Measurements from ENCODE around the gene ABTB2. TPM values are rescaled to one million over a fixed set of nuclear protein-coding genes. Genes with fewer than 3 reads are reported as not detected.

ABTB2 gene
- total RNA-seq, 1 experiment from 2014 or later, result 3.2 TPM

DNA sequence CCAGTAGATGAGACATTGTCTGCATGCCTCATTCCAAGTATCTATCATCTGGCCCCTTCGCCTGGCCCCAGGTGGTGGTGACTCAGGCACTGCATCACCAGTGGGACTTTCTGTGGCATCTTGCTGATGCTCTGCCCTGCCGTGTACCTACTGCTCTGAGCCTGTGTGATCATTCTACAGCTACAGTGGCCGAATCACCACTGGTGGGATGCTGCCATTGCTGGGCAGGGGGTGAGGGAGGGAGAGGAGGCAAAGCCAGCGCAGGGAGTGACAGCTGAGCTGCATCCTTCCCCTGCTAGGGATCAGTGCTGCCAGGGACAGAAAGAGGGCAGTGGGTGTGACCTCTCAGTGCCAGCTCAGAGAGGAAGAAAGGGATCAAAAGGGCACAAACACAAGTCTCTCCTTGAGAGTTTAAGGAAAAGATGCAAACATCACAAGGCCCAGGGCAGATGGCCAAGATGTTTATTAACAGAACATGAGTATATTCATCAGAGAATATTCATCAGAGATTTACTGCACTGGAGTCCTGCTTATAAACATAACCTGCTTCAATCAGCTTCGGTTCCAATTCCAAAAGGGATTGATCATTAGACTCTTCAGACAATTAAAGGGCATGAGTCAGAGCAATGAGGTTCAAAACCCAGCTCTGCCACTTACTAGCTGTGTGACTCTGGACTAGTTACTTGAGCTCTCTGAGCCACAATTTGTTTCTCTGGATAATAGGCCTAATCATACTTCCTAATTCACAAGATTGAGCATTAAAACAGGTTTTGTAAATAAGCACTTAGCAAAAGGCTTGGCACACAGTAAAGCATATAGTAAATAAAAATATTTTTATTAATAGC is 142.6 kb downstream of the ABTB2 start:
- peak; percentile 85 for DNase-seq (ENCODE audit: low read depth)

DNA sequence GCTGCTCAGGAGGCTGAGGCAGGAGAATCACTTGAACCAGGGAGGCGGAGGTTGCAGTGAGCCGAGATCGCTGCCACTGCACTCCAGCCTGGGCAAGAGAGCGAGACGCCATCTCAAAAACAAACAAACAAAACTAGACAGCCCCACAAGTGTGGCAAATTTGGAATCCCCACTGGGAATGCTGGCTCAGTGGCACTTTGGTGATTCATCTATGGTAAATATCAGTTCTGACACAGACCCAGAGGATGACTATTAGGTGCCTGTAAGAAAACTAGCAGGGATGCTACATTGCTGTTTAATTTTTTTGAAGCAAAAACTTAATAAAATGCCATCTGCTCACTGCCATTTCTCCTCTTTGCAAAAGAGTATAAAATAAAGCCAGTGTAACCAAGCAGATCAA is 144.4 kb downstream of the ABTB2 start:
- peak; percentile 63 for DNase-seq (ENCODE audit: low read depth)

DNA sequence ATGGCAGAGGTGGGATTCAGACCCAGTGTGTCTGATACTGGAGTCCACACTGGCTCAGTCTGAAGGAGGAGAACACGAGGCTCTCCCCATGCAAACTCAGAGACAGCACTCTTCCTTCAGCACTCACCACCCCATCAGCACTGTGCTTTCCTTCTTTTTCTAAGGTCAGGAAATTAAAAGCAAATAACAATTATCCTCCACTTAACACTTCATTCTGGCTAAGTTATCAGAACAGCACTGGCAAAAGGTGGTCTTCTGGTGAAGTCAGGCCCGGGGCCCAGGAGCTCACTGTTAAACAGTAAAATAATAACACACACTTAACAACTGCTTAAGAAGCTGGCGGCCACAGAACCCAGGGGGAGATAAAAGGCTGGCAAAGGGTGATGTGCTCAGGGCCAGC is 145.2 kb downstream of the ABTB2 start:
- DNase-seq (ENCODE audit: low read depth), result no peak

DNA sequence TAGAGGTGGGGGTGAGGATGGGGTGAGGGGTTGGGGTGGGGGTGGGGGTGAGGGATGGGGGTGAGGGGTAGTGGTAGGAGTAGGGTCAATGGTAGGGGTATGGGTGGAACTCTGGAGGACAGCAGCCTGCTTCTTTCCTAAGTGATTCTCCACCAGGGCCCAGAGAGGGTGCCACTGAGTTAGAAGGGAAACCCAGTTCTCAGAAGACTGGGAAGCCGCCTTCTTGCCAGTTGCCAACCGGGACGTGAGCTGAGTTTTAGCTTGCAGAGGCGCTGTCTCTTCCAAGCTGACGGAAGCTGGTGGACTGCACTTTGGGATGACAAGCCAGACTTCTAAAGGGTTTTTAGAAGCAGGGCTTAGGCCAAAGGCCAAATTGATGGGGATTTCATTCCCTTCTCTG is 148.0 kb downstream of the ABTB2 start:
- DNase-seq (ENCODE audit: low read depth), result no peak

DNA sequence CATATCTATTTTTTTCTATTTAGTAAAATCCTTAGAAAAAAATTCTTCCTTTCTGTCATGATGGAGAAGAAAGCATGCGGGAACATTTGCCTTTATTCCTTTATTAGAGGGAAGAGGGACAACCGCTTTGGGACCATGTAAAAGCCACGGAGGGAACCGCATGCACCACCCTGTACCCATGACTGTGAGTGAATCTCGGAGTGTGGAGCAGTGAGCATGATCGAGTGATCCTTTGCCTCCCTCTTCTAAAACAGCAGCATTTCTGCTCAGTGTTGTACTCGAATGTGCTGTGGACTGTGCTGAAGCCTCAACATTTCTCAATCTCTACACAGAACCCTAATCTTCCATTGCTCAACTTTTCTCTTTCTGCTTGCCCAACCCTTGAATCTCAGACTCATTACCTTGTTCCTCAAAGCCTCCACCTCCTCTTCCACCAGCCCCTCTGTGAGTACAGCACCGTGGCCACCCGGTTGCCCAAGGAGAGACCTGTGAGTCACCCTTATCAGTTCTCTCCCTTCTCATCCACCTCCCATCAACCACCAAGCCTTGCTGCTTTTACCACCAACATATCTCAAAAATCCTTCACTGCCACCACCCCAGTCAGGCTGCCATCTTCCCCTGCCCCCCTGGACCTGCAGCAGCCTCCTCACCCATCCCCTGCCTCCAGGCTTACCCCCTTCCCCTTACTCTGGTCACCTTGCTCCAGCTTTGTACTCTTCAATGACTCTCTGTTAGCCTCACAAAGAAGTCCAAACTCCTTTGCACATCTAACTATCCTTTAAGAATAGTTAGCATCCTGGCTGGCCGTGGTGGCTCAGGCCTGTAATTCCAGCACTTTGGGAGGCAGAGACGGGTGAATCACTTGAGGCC is 149.3 kb downstream of the ABTB2 start:
- DNase-seq (ENCODE audit: low read depth), result peak; percentile 64

DNA sequence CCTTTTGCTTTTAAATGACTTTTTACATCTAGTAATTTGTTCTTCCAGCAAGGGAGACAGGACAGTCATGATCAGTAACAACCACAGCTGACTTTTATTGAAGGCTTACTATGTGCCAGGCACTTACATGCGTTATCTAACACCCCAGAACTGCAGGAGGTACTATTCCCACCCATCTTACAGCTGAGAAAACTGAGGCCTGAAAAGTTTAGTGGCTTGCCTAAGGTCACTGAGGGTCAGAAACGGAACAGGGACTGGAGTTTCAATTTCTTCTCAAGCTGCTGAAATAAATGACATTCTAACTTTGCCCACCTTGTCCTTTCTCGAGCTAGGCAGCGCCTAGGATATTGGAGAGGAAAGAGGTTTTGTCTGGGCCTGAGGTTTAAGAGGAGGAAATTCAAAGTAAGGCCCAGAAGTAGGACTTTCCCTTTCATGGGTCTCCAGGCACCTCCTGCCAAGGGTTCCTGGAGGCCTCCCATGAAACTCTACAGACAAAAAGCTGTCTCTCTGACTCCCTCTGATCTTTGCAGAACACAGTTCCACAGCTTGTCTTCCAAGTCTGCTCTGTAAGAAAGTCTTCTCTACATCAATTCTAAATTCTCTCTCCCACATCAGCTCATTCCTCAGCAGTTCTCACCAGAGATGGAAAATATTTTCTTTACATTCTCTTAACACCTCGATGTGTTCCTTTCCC is 150.2 kb downstream of the ABTB2 start:
- DNase-seq (ENCODE audit: low read depth), result no peak

DNA sequence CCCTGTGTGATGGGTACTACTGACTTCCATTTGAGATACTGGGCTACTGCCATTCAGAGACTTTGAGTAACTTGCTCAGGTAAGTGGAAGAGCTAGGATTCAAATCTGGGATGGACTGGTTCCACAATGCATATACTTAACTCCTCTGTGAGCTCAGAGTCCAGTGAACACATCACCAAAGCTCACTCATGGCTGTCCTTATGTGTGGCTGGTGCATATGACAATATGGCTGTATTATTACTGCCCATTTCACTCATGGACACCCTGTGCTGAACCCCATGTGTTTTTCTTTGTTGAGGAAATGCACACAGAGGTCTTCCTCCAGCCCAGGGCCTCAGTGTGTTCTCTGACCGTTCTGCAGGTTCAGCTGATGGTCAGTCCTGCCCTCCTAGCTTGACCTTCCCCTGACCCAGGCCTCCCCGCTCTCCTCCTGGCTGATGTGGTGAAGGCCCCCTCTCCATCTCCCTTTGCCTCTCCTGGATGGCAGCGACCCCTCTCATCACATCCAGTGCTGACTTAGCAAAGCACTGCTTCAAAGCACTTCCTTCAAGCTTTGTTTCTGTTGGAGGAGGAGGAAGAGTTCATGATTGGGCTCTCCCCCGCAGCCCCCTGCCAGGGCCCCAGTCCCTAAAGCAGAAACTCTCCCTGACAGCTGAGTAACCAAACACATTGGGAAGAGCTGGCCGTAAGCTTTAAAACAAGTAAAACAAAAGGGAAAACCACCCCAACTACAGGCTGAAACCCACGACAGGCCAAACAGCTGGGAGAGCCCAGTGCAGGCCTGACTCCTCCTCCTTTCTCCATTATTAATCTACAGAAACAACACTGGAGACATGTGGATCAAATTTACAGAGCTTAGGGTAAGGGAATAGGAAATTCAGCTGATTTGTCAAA is 151.2 kb downstream of the ABTB2 start:
- no peak for DNase-seq (ENCODE audit: low read depth)

DNA sequence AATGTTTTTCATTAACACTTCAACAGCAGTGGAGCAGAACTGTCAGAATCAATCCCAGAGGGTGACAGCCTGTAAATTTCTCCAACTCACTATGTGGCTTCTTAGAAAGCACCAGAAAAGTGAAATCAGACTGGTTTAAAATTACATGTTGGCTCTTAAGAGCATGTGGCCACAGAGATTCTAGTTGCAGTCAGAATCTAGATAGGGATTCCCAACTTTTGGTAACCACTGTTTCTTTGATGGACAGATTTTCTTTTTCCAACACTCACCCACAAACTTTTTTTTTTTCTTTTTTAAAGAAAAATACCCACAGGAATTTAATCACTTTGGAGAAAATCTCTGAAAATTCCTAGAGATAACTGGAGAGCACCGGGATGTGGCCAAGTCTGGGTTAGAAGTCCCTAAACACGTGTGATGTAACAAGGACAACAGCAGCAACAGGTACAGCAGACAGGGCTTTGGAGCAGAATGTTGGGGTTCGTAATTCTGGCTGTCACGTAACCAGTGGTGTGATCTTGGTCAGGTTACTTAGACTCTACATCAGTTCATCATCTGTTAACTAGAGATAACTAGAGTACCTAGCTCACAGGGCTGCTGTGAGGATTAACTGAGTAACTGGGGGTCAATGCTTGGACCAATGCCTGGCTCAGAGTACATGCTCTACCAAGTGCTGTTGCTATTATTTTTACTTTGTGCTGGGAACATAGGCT is 152.3 kb downstream of the ABTB2 start:
- no peak for DNase-seq (ENCODE audit: low read depth)

DNA sequence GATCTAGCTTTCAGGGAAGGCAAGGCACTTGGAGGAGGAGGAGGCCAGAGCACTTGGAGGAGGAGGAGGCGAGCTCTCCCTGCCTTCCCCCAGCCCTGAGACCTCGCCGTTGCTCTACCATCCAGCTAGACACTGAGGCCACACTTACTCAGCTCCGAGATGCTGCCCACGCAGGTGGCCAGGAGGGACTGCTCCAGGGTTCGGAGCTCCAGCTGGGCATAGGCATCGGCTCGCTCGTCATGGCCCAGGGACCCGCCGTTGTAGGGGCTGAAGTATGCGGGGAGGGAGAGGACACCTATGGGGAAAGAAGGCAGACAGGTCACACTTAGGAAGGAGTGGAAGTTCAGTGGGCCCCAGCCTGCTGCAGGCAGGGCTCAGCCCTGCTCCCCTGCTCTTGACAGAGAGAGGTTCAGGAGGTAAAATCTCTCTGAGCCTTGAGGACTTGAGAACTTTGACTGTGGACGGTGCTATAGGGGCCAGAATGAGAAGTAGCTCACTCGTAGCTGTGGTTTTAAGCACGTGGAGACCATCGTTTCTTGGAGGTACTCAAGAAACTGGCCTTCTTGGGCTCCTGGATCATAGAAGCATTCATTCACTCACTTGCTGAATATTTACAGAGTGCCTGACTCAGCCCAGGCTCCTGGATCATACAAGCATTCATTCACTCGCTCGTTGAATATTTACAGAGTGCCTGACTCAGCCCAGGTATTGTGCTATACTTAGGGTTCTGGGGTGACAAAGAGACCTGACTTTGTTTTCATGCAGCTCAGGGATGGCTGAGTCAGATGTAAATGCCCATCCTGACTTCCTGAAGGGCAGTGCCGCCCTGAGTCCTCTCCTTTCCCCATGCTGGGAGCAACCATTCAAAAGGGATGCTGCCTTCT is 153.2 kb downstream of the ABTB2 start:
- DNase-seq (ENCODE audit: low read depth), result peak; percentile 92

DNA sequence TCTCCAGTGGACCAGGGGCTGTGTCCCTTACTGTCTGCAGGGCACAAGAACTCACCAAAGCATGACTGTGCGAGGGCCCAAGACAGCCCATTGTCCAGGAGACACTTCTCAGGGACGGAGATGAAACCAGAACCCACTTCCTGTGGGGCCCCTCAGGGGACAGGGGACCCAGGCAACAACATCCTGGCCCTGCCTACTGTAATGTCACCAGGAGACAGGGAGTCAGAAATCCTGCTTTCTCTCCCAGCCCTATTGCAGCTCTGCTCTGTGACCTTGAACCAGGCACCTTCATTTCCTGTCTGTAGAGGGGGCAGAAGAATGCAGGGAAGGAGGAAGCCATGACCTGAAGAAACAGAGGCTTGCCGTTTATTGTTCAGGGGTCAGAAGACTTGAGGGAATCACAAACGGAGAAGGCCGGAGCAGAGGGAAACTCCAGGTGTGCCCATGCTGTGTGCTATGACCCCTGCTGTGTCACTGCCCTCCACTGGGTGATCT is 154.4 kb downstream of the ABTB2 start:
- no peak for DNase-seq (ENCODE audit: low read depth)

DNA sequence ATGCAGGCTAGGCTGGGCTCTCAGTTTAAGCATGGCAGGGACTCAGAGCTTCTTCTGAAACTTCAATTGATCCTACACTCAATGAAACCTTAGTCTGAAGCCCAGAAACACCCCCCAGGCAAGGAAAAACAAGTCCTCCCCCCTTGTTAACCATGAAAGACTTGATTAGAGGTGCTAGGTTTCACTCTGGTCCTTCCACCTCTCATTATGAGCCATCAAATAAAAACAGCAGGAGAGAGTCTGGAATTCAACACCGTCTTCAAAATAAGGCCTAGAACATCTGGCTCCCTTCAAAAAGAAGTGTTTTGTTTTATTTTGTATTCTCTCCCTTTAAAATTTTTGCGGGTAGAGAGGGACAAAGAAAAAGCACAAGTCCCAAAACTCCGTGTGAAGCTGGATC is 156.7 kb downstream of the ABTB2 start:
- DNase-seq (ENCODE audit: low read depth), result no peak

DNA sequence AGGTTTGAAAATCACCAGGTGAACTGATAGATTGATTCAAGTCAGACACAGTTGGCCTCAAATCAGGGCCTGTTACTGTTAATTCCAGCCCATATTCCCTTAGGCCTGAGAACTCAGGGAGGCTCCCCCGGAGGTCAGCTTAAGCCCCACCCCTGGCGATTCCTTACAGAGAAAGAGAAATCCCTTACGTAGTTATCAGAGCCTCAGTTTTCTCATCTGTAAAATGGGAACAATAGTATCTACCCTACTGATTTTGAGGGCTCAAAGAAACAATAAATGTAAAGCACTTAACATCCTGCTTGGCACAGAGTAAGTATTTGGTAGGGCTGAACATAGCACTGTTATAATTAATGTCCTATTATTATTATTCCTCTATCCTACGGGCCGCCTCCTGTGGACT is 158.3 kb downstream of the ABTB2 start:
- DNase-seq (ENCODE audit: low read depth), result no peak

DNA sequence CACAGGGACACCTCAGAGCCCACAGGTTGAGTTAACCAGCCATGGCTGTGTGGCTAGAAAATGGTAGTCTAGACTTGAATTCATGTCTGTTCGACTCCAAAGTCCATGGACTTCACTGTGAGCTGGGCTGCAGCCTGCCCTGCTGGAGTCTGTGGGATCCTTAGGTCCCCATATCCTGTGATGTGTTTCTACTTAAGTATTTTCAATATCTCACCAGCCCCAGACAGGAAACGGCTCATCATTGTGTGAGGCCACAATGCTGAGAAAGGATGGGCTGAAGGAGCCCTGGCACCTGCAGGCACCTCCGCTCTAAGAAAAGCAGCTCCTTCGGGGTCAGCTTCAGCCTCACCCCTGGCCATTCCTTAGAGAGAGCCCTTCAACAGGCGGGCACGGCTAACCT is 159.3 kb downstream of the ABTB2 start:
- DNase-seq (ENCODE audit: low read depth), result peak; percentile 43

DNA sequence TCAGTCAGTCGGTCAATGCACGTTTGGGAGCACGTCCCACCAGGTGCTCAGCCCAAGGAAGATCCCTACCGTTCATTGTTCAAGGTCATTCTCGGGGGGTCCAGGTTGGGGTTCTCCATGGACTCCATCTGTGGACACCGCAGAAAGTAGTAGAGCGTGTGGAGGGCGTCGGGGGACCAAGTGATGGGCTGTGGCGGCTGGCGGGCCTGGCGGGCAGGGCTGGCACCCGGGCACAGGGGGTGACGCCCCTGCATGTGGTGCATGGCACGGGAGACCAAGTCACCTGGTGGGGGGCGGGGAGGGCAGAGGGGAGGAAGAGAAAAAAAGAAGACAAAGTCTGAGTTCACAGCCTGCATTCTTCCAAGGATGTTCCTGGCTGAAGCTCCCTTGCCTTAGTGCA is 160.6 kb downstream of the ABTB2 start:
- DNase-seq (ENCODE audit: low read depth), result no peak

DNA sequence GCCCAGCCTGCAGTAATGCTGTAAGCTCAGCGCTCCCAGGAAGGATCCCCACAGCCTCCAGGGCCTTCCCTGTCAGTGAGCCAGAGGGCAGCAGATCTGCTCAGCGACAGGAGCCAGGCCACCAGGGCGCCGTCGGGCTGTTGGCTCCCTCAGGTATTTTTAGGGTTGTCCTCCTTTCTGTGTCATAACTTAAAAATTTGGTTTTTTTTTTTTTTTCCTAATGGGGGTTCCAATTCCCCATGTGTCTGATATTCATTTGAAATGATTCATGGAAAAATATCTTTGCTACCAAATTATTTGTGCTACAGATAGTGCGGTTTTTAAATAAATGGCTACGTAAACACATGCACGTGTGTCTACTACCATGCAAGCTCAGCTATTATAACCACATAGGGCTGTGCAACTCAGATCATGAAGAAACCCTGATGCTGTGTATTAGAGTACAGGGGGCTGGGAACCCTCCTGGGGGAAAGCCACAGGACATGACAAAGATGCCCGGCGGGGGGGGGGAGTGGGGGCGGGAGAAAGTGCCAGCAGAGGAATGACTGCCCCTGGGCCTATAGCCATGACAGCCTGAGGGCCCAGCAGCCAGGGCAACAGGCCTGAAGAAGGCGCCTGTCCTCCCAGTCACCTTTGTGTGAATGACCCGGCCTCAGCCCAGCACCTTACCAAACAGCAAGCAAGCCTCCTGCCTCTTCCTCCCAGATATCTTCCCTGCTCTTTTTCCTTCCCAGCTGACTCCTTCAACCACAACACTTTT is 163.1 kb downstream of the ABTB2 start:
- DNase-seq (ENCODE audit: low read depth), result peak; percentile 87

DNA sequence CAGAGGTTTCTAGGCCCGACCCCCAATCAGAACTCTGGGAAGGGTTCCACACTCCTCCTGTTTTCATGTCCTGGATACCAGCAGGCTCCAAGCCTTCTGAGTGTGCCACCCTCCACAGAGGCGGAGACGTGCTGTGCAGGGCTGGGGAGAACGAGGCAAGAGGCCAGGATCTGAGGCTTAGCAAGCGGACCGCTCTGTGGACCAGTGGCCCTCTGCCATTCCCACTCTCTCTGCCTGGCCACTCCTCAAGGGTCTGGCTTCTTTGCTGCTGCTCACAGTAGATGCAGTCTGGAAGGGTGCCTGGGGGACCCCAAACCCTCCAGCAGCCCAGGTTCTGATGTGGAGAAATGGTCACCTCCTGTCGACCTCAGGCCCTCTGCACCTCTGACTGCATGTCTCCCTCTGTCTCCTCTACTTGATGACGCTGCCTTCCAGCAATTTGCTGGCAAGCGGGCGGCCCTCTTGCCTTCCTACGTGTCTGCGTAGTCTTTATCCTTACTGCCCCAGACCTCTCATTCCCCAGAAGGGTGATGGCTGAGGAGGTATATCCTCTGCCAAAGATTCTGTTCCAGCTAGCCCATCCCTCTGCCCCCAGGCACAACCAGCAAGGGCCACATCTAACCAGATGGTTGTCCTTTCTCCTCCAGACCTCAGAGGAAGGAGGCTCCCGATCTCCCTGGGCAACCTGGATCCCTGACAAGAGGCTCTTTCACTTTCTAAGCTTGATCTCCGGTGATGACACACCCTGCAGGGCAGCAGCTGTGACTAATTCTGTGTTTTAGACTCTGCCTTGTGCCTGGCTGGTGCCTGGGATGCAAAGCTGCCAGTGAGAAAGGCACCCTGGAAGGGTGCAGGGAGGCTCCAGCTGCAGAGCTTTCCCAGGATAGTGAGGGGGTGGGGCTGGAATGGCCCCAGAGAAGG is 165.1 kb downstream of the ABTB2 start:
- peak; percentile 98 for DNase-seq (ENCODE audit: low read depth)

DNA sequence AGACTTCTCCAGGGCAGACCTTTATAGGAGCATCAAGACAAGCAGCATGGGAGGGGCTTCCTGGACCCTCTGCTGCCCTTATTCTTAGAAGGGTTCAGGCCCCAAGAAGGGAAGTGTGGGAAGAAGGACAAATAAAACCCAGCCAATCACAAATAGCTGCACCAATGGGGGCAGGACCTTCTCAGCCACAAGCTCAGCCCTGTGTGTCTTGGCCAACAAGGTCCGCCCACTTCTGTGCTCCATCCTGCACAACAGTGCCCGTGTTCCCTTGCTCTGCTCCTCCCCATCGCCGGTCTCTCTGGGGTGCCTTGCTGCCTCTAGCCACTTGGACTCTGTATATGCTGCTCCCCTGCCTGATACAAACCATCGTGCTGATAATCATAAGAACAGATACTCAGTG is 166.2 kb downstream of the ABTB2 start:
- DNase-seq (ENCODE audit: low read depth), result no peak

Data from M059J (cell line).